ENCODE data around the gene BAG3.

The BAG3 gene

DNA sequence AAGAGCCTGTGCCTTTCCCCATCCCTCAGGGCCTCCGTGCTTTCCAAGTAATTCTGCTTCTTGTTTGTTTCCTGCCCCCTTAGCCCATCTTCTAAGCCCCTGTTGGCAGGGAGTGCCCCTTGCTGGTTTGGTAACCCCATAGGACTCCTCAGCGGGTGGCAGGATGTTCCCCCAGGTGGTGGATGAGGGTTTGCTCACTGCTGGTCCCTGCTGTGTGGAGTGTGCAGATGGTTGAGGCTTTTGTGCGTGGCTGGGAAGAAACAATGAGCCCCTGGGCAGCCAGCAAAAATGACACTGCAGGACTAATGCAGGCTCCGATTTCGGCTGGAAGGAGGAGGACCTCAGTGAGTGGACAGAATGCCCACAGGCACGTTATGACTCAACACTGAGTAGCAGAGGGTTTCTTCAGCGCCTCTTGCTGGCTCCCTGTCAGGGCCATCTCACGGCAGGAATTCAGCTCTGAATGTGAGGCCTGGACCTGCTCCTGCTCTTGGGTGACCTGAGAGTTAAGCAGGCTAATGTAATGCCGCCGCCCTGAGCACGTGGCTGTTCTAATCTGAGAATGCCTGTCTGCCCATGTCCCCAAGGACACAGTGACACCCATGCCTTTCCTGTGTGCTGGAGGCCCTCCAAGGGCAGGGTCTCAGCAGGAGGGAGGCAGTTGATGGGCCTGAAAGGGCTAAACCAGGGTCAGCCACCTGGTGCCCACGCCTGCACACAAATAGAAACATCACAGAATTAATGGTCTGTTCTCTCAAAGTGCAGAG lies 16.6 kb downstream of the BAG3 start:
- peak; percentile 96 for DNase-seq (ENCODE audit: low read depth)

GRCh38 chr10:119668461-119668860 lies 17.3 kb downstream of the BAG3 start:
- no peak for DNase-seq (ENCODE audit: low read depth)

DNA sequence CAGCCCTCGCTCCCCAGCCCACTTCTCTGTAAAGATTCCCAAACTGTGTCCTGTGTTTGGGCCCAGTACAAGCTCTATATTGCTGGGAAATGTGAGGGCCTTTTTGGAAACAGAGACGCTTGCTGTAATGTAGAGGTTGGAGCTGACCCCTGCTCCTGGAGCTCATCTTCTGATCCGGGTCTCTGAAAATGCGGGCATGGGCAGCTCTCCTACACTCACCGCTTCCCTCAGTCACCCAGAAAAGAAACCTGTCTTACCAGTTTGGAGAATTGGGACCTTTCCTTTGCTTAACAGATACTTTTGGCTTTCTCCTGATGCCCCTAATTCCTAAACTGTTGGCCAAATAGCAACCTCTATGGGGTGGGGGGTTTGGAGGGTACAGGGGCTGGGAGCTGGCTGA lies 18.2 kb downstream of the BAG3 start:
- no peak for DNase-seq (ENCODE audit: low read depth)

DNA sequence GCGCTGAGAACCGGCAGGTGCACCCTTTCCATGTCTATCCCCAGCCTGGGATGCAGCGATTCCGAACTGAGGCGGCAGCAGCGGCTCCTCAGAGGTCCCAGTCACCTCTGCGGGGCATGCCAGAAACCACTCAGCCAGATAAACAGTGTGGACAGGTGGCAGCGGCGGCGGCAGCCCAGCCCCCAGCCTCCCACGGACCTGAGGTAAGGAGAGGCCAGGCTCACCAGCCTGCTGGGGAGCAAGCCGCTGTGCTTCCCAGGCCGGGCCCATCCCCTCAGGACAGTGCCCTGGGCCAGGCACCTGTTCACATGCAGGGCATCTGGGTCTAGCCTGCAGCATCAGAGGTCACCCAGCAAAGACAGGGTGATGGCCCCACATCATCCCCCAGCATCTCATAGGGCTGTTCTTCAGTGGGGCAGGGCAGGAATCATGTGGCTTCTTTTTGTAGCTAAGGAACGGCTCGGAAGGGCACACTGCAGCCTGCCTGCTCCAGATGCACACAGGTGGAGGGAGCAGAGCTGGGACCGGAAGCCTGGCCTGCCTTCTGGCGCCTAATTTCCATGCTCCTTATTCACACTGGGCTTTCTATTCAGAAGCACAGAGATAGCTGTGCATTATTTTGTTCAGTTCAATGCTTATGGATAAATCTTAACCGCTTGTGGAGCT lies 18.9 kb downstream of the BAG3 start:
- DNase-seq (ENCODE audit: low read depth), result no peak

GRCh38 chr10:119670717-119671116 lies 19.5 kb downstream of the BAG3 start:
- DNase-seq (ENCODE audit: low read depth), result no peak

GRCh38 chr10:119671381-119671780 lies 20.2 kb downstream of the BAG3 start:
- DNase-seq (ENCODE audit: low read depth), result no peak

- no peak for DNase-seq (ENCODE audit: low read depth)
These were observed 21.1 kb downstream of the BAG3 start for GRCh38 chr10:119672291-119672690.

DNA sequence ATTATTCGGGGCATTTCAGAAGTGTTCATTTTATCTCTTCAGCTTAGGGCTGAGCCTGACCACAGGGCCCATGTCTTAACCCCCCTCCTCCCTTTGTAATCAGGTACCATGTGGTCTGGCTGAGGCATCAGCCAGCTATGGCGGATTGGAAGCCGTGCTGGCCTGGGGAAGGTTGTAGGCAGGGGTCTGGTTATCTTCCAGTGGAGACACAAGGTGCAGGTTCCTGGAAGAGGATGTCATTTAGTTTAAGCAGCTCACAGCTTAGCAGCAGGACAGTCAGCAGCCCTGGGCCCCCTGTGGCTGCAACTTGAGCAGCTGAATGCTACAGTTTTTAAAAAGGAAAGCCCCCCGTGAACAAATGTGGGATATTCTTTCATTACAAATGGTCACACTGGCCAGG lies 22.1 kb downstream of the BAG3 start:
- no peak for DNase-seq (ENCODE audit: low read depth)

DNA sequence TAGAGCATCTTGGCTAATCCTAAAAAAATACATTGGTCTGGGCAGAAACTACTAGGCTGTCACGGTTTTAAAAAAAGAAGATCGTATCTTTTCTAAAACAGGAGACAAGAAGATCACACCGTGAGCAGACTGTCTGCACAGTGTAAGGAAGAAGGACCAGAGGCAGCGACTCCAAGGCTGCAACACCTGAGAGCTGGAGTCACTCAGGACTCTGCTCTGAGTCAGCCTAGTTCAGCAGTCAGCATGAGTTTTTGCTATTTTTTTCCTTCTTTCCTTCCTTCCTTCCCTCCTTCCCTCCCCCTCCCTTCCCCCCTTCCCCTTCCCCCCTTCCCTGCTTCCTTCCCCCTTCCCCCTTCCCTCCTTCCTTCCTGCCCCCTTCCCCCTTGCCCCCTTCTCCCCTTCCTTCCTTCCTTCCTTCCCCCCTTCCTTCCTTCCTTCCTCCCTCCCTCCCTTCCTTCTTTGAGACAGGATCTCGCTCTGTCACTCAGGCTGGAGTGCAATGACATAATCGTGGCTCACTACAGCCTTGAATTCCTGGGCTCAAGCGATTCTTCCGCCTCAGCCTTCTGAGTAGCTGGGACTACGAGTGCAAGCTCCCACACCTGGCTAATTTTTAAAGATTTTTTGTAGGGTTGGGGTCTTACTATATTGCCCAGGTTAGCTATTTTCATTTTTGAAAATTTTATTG lies 24.4 kb downstream of the BAG3 start:
- no peak for DNase-seq (ENCODE audit: low read depth)

DNA sequence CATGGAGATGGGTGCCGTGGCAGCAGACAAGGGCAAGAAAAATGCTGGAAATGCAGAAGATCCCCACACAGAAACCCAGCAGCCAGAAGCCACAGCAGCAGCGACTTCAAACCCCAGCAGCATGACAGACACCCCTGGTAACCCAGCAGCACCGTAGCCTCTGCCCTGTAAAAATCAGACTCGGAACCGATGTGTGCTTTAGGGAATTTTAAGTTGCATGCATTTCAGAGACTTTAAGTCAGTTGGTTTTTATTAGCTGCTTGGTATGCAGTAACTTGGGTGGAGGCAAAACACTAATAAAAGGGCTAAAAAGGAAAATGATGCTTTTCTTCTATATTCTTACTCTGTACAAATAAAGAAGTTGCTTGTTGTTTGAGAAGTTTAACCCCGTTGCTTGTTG lies 25.9 kb downstream of the BAG3 start:
- DNase-seq (ENCODE audit: low read depth), result no peak

- no peak for DNase-seq (ENCODE audit: low read depth)
These were observed 26.9 kb downstream of the BAG3 start for GRCh38 chr10:119677904-119678755.

DNA sequence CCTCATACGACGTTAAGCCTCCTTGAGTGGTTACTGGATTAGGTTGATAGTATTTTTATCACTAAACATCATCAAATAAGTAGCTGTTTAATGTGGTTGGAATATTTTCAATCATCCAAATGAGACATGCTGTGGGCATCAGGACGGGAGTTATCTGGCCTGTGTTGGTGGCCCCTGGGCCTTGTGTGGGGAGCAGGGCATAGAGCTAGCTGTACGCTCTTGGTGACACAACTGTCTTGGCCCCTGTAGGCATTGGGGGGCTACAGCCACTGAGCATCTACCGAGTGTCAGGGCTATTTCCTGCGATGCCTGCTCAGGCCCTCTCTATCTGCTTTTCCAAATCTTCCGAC lies 28.3 kb downstream of the BAG3 start:
- DNase-seq (ENCODE audit: low read depth), result no peak

GRCh38 chr10:119680050-119680449 lies 28.9 kb downstream of the BAG3 start:
- DNase-seq (ENCODE audit: low read depth), result no peak

- no peak for DNase-seq (ENCODE audit: low read depth)
These were observed 29.5 kb downstream of the BAG3 start for GRCh38 chr10:119680650-119681081.

DNA sequence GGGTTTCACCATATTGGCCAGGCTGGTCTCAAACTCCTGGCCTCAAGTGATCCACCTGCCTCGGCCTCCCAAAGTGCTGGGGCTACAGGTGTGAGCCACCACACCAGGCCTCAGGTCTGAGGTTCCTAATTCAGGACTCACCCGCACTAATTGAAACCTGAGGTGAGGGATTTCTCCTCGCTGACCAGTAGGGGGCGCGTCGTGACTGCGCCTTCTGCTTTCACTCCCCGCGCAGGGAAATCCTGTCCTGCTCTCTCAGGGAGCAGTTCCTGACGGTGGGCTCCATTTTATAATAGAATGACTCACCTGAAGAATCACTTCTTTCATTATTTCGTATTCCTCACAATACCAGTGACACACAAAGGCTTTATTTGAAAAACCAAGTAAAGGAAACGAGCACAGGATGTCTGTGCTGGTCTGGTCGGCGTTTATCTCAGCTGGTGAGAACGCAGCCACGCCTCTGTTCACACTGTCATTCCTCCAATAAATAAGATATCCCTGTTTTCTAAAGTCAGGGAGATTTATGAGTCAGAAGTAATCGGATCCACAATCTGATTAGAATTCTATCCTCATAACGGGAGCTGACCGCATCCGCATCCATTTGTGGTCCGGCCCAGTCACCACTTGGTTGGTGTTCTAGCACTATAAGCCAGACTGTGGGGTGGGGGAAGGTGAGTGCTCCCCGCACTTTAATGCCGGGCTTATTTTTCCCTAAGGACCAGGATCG lies 35.4 kb downstream of the BAG3 start:
- peak; percentile 71 for DNase-seq (ENCODE audit: low read depth)

GRCh38 chr10:119687192-119688032 lies 36.2 kb downstream of the BAG3 start:
- no peak for DNase-seq (ENCODE audit: low read depth)

GRCh38 chr10:119688033-119688508 lies 36.9 kb downstream of the BAG3 start:
- DNase-seq (ENCODE audit: low read depth), result no peak

DNA sequence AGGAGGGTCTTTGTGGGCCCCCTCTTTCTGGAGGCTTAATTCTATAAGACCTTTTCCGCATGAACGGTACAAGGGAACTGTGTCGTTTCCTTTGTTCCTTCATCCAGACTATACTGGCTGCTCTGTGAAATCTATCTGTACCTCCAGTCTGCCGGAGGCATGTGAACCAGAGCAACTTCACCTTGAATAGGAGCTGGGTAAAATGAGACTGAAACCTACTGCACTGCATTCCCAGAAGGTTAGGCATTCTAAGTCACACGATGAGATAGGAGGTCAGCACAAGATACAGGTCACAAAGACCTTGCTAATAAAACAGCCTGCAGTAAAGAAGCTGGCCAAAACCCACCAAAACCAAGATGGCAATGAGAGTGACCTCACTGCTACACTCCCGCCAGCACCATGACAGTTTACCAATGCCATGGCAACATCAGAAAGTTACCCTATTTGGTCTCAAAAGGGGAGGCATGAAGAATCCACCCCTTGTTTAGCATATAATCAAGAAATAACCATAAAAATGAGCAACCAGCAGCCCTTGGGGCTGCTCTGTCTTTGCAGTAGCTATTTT lies 37.9 kb downstream of the BAG3 start:
- no peak for DNase-seq (ENCODE audit: low read depth)

GRCh38 chr10:119691726-119692125 lies 40.5 kb downstream of the BAG3 start:
- no peak for DNase-seq (ENCODE audit: low read depth)

DNA sequence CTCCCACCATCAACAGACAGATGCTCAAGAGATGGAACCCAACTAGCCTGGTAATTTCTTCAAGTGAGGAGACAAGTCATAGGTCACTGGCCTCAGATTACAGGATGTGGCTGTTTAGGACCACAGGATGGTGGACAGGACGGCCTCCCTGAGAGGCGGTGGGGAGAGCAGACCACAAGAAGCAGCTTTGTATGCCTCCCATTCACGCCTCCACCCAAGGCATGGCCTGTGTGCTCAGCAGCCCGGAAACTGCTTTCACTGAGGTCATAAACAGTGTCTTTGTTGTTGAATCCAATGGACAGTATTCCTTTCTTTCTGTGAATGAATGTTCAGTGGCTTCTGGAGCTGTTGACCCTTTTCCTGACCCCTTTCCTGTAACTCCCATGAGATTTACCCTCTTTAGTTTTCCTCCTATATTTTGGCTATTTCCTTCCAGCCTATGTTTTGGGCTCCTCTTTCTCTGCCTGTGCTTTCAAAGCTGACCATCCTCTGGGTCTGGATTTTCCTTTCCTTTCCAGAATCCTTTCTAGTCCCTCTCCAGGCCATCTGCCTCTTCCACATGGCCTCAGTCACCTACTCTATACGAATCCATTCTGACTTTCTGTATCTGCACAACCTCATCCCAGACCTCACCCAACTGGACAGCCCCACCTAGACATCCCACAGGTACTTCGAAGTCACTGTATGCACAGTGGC lies 42.2 kb downstream of the BAG3 start:
- DNase-seq (ENCODE audit: low read depth), result no peak

Data from stromal cell of bone marrow (primary cell).